HL-60 (cell line): ENCODE measurements around the gene TRDN.
"Not testable (repeated sequence)": the region's sequence is repeated elsewhere in the genome, so short reads cannot be mapped to it uniquely, and the experiment has no call there.

ENCODE experiments used
- SPI1 ChIP-seq: IDR thresholded peaks from 2 replicates; pipeline ENCODE4 v1.6.1; 2012; ENCODE audit warnings: low read depth, mild to moderate bottlenecking, borderline replicate concordance
- TF ChIP-seq, protein P1 (sequence below): IDR thresholded peaks from one replicate; pipeline ENCODE4 v1.5.1; 2011; ENCODE audit warnings: low read length, control low read depth, inconsistent platforms; ENCODE audit not compliant: insufficient read depth

DNA sequence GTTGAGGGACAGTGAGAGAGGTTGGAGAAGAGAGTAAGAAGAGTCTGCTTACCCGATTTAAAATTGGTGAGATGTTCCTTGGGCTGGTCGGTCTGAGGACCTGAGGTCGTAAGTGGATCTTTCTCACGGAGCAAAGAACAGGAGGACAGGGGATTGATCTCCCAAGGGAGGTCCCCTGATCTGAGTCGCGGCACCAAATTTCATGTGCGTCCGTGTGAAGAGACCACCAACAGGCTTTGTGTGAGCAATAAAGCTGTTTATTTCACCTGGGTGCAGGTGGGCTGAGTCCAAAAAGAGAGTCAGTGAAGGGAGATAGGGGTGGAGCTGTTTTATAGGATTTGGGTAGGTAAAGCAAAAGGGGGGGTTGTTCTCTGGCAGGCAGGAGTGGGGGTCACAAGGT lies 49.3 kb downstream of the TRDN start:
- TF ChIP-seq, protein P1, sequence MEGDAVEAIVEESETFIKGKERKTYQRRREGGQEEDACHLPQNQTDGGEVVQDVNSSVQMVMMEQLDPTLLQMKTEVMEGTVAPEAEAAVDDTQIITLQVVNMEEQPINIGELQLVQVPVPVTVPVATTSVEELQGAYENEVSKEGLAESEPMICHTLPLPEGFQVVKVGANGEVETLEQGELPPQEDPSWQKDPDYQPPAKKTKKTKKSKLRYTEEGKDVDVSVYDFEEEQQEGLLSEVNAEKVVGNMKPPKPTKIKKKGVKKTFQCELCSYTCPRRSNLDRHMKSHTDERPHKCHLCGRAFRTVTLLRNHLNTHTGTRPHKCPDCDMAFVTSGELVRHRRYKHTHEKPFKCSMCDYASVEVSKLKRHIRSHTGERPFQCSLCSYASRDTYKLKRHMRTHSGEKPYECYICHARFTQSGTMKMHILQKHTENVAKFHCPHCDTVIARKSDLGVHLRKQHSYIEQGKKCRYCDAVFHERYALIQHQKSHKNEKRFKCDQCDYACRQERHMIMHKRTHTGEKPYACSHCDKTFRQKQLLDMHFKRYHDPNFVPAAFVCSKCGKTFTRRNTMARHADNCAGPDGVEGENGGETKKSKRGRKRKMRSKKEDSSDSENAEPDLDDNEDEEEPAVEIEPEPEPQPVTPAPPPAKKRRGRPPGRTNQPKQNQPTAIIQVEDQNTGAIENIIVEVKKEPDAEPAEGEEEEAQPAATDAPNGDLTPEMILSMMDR: not testable (repeated sequence)
- not testable (repeated sequence) for TF ChIP-seq SPI1
